NCI-H2171 treated with DMSO at 0.1 percent for 48 hours (cell line): Measurements from ENCODE around the gene USP46.

Experiments
- DNase-seq: peaks from one replicate; lab custom pipeline; 2025; lab: John Stamatoyannopoulos, UW

Gene USP46

GRCh38 chr4:52618795-52619590, 40.1 kb downstream of the USP46 start:
- DNase-seq = no peak

- no peak for DNase-seq
Measured at GRCh38 chr4:52617336-52618020, 41.6 kb downstream of the USP46 start.

DNA sequence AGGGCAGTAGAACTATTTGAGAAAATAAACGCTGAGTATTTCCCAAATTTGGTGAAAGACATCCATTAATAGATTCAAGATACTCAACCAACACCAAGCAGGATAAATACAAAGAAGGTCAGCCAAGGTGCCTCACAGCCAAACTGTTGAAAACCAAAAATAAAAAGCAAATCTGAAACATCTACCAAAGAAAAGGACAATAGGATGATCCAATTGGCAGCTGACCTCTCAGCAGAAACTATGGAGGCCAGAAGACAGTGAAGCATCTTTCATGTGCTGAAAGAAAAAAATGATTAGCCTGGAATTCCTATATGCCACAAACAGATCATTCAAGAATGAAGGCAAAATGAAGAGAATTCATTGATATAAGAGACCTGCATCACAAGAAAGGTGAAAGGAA, 44.9 kb downstream of the USP46 start:
- no peak for DNase-seq

- DNase-seq = no peak
Measured at GRCh38 chr4:52612341-52612740, 46.8 kb downstream of the USP46 start.

DNA sequence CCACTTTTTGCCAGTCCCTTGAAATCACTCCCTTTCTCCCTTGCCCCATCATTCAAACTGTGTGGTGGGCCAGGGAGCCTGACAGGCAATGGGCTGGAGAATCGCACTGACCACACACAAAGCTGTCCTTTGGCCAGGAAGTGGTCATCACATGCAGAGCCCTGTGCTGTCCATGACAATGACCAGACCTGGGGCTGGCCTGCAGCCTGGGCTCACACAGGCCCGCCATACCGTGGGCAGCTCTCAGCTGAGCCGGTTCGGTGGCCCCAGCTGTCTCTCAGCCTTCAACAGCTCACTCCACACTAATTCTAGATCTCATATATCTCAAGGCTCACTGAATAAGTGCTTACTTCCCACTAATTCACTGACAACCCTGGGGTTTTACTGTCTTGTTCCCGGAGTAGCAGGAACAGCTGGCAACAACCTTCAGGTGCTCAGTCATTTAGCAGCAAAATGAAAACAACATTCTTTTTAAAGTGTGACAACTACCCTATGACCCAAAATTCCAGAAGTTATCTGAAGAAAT, 48.0 kb downstream of the USP46 start:
- no peak for DNase-seq

- DNase-seq = no peak
Measured at GRCh38 chr4:52606726-52607125, 52.4 kb downstream of the USP46 start.

DNA sequence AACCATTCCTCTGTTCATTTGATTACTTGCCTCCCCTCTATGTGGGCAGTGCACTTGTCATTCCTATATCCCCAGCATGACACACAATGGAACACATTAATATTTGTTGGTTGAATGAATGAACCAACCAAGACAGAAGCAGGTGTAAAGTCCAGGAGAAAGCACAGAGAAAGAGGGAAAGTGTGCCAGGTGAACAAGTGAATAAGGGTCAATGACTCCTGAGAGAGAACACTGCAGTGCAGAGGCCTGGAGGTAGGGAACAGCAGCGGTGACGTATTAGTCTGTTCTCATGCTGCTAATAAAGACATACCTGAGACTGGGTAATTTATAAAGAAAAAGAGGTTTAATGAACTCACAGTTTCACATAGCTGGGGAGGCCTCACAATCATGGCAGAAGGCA, 53.1 kb downstream of the USP46 start:
- no peak for DNase-seq

- no peak for DNase-seq
Measured at GRCh38 chr4:52604215-52604614, 54.9 kb downstream of the USP46 start.

DNA sequence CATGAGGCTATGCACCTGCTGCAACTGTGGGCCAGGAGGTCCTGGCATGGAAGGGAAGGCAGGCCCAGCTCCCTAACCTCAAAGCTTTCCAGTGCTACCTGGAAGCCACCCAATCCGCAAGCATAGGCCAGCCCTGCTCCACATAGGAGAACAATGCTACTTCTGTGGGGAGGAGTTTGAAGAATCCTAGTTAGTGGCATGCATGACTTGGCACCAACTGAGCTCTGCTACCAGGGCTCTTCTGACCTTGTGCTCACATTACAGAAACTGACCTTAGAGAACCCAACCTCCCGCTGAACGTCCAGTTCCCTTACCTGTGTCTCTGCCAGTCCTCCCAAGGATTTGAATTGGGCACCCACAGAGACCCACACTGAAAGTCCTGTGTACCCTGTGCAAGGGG, 58.8 kb downstream of the USP46 start:
- no peak for DNase-seq

- no peak for DNase-seq
Measured at GRCh38 chr4:52595001-52595400, 64.1 kb downstream of the USP46 start.

- no peak for DNase-seq
Measured at GRCh38 chr4:52592287-52592686, 66.8 kb downstream of the USP46 start.

DNA sequence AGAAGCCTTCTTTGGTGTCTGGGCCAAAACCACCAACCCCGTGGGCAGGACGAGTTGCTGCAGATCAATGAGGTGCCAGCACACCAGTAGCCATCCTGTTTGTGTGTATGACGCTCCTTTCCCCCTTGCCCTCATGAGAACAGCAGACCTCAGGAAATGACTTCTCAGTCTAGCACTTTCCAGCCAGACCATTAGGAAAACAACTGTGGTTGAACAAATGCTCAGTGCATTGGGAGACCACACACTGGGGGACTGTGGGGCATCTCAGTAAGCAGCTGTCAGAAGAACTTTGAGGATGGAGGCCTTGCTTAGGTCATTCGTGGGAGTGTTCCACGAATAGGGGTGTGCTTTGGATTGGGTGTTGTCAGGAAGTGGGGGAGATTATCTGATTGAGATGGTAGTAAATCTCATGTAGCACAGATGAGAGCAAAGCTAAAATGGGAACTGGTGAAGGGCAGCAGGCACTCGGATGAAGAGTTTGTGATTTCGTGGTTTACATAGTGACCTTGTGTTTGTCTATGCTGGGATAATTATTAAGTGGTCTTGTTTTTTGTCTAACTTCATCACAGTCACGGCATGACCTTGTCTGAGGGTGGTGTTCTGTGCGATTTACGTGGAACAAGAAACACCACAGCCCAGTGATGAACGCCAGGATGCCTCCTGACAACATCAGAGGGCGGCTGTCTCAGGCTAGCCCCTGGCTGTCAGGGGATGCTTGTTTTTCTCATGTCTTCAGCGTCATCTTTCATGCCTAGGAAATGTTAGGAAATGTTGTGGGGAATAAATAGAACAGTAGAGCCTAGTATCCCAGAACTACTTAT, 70.1 kb downstream of the USP46 start:
- no peak for DNase-seq

GRCh38 chr4:52588097-52588496, 71.0 kb downstream of the USP46 start:
- DNase-seq = no peak

DNA sequence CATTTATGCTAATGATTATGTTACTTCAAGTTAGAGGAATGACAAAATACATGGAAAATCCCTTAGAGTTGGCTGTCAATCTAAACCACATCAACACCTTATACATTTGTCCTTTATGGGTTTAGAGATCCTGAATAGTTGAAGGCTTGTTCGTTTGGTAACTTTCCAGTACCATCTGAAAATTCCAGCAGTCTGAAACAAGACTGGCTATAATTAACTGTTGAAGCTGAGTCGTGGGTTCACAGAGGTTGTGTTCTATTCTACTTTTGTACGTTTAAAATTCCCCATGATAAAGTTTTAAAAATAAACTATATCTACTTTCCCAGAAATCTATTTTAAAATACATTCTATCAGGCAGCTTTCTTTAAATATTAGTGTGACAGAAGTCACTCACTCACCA, 73.0 kb downstream of the USP46 start:
- no peak for DNase-seq

- DNase-seq = no peak
Measured at GRCh38 chr4:52585379-52585778, 73.7 kb downstream of the USP46 start.

GRCh38 chr4:52579602-52580272, 79.4 kb downstream of the USP46 start:
- no peak for DNase-seq

DNA sequence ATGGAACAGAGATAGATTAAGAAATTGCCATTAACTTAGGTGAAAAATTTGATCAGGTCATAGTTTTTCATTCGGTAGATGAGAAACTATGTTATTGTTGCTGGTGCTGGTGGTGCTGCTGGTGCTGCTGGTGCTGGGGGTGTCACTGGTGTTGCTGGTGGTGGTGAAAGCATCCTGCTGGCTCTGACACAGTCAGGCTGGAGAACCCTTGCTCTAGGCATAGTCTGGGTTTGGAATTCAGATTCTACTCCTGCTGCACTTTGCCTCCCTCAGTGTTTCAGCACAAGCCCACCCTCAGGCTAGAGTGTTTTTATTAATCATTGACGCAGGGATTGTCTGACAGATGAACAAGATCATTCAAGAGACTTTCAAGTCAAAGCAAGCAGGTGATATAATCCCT, 80.2 kb downstream of the USP46 start:
- DNase-seq = no peak

DNA sequence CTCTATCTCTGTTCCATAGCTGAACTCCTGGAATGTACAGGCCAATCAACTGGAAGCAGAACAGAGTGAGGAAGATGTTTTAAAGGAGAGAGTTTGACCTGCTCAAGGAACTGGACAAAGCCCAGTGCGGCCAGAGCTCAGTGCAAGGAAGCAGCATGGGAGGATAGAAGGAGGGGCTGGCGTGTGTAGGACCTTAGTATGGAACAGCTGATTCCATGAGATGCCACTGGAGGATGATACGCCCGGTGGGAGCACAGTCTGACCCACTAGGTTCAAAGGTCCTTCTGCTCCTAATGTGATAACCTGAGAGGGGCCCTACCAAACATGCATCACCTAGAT, 81.5 kb downstream of the USP46 start:
- DNase-seq = no peak

GRCh38 chr4:52576961-52577623, 82.0 kb downstream of the USP46 start:
- DNase-seq = no peak

- DNase-seq = no peak
Measured at GRCh38 chr4:52576326-52576725, 82.8 kb downstream of the USP46 start.

GRCh38 chr4:52575406-52575805, 83.7 kb downstream of the USP46 start:
- DNase-seq = no peak

DNA sequence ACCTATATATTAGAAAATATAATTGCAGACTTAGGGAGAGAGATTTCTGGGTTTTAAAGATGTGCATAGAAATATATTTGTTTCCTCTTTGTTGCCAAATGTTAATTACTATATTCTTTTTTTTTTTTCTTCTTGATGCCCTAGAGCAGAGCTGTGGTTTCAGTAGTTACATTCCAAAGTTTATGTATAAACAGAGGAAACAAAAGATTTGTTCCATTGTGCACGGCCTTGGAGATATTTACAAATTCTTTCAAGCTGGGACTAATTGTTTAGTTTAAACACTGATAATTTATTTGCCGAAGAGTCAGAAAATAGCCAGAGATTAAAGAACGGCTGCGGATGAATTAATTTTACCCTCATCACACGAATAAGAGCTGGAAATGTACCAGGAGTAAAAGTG, 85.1 kb downstream of the USP46 start:
- DNase-seq = no peak
